Activated CD4-positive, alpha-beta T cell treated with anti-CD3 and anti-CD28 coated beads, Interleukin-2, amount 50 U/mL, for 16 hours (primary cell): Measurements from ENCODE around the gene ASB3.
"Not testable (repeated sequence)": the region's sequence is repeated elsewhere in the genome, so short reads cannot be mapped to it uniquely, and the experiment has no call there.

Experiments used
- DNase-seq: peaks from one replicate; pipeline ENCODE4 v3.0.0-alpha.2; 2020

Gene ASB3

GRCh38 chr2:53729143-53729762, 57.5 kb downstream of the ASB3 start:
- DNase-seq = no peak

- DNase-seq = no peak
Observed at GRCh38 chr2:53727921-53728320, 58.8 kb downstream of the ASB3 start.

DNA sequence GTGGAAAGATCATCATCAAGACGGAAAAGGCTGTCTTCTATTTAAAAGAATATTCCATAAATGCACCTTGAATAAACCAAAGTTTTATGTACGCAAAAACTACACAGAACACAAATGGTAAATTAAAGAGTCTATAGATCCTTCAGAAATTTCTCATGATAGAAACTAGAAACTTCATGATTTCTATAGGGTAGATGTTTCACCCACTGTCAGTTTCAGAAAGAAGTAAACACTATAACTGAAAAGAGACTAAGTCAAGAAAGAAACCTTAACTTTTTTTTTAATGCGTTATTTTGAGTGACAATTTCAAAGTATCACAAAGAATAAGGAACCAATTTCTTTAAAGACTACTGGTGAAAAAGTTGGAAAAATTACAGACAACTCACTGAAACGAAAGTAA, 61.1 kb downstream of the ASB3 start:
- no peak for DNase-seq

GRCh38 chr2:53724536-53724935, 62.2 kb downstream of the ASB3 start:
- peak; percentile 3 for DNase-seq

GRCh38 chr2:53720944-53721343, 65.8 kb downstream of the ASB3 start:
- not testable (repeated sequence) for DNase-seq

DNA sequence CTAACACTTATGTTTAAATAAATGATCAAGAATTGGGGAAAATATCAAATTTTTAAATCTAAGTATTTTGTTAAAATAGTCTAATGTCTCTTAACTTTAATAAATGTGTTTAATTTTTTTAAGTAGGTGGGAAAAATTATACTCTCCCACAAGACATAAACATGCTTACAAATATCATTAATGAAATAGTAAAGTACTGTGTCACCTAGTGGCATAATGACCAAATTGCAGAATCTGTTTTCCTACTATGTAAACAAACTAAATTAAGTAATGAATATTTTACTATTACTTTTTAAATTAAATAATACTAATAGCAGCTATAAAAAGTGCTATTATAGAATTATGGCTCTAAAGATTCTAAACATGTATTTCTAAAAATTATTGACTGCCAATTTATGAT, 71.2 kb downstream of the ASB3 start:
- no peak for DNase-seq

- no peak for DNase-seq
Observed at GRCh38 chr2:53711271-53711780, 75.4 kb downstream of the ASB3 start.

DNA sequence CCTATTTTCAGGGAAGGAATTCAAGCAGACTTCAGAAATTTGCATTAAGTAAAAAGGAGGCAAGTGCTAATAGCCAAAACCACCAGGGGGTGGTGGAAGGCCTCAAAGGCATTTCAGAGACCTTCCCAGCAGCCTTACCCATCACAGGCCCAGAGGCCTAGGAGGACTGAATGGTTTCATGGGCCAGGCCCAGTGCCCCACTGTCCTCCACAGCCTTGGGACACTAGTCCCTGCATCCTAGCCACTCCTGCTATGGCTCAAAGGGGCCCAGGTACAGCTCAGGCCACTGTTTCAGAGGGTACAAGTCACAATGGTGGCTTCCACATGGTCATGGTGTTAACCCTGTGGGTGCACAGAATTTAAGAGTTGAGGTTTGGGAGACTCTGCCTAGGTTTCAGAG, 77.8 kb downstream of the ASB3 start:
- no peak for DNase-seq

DNA sequence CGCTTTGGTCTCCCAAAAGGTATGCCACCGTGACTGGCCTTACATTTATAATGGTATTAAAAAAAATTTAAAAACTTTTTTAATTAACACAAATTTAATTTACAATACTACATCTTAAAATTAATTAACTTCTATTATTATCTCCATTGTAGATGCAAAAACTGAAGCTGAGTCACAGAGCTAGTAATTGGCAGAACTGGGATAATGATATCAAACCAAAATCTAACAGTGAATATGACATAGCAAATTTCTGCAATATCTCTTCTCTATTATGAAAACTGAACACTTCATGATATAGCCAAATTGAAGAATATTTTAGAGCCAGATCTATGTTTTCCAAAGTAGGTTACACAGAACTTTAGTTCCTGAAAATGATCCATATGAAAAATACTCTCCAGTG, 85.5 kb downstream of the ASB3 start:
- no peak for DNase-seq

DNA sequence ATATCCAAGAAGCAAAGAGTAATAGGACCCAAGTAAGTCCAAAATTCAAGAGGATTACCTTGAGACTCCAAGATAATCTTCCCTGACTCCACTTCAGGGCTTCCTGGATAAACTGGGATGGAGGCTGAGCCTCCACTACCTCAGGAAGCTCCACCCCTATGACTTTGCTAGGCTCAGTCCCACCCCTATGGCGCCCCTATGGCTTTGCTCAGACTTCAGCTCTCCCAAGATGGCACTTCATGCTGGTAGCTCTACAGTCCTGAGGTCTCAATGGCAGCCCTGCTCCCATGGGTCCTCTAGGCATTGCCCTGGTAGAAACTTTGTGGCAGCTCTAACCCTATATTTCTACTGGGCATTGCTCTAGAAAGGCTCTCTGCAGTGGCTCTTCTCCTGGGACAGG, 89.1 kb downstream of the ASB3 start:
- no peak for DNase-seq

GRCh38 chr2:53697092-53697491, 89.7 kb downstream of the ASB3 start:
- no peak for DNase-seq

- DNase-seq = no peak
Observed at GRCh38 chr2:53695575-53695974, 91.2 kb downstream of the ASB3 start.

DNA sequence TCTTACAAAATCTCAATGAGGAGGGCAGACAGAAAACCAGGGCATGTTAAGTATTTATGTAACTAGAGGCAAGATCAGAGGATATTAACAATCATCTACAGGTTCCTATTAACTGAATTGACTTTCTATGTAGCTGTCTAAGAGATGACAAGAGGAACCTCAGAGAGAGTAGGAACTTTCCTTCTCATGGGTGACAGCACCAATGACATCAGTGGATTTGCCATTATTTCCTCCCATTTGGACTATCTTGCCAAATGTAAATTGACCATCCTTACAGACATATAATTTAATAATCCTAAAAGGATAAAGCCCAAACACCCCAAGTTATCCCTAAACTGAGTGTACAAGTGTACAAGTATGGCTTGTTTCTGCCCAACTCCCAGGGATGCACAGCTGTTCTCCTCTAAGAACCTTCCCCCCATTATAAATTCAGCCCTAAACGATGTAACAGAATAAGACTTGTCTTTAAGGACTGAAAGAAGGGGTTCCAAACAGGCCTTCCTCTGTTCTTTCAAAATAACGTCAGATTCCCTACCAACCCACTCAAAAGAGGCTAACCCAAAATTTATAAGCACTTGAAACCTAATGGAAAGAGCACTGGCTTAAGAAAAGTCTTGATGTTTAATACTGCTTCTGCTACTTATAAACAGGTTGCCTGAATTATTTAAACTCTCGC, 92.5 kb downstream of the ASB3 start:
- no peak for DNase-seq

DNA sequence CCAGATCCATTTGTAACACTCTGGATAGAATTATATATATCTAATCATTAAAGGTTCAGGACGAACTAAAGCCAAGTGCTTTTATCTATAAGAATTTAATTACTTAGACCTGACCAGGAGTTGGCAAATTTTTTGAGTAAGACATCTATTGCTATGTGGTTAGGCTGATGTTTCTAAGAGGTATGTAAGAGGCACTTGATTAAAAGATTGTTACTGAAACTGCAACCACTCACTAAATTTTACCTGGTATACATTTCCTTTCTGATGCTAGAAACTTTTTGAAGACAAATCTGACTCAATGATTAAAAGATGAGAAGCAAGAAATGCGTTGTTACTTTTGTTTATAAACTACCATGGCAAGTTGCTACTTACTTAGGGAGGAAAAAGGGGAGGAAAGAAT, 95.9 kb downstream of the ASB3 start:
- peak; percentile 10 for DNase-seq

GRCh38 chr2:53672881-53673522, 113.8 kb downstream of the ASB3 start:
- no peak for DNase-seq

DNA sequence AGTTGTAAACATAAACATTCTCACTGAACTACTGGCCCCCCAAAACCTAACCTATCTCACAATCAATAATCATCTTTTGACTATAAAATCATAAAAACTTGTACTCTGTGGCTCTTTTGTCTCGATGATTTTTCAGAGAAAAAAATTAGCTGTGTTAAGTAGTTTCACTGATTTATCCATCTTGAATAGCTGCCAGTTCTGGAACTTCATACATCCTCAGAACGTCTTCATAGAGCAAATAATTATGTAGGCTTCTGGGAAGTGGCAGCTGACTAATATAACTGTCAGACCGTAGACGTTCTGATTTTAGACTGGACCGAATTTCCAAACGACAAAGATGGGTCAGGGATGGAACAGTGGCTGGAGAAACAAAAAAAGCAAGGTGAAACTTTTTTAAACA, 116.4 kb downstream of the ASB3 start:
- DNase-seq = no peak

GRCh38 chr2:53668624-53669026, 118.1 kb downstream of the ASB3 start:
- no peak for DNase-seq

DNA sequence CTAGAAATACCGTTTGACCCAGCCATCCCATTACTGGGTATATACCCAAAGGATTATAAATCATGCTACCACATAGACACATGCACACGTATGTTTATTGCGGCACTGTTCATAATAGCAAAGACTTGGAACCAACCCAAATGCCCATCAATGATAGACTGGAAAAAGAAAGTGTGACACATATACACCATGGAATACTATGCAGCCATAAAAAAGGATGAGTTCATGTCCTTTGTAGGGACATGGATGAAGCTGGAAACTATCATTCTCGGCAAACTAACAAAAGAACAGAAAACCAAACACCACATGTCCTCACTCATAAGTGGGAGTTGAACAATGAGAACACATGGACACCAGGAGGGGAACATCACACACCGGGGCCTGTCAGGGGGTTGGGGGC, 119.6 kb downstream of the ASB3 start:
- not testable (repeated sequence) for DNase-seq

GRCh38 chr2:53660886-53661285, 125.9 kb downstream of the ASB3 start:
- DNase-seq = no peak

DNA sequence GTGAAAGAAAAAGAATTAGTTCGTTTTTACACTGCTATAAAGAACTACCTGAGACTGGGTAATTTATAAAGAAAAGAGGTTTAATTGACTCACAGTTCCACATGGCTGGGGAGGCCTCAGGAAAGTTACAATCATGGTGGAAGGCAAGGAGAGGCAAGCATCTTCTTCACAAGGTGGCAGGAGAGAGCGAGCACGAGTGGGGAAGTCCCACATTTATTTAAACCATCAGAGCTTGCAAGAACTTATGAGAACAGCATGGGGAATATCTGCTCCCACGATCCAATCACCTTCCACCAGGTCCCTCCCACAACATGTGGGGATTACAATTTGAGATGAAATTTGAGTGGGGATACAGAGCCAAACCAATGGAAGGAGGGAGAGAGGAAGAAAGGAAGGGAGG, 128.3 kb downstream of the ASB3 start:
- not testable (repeated sequence) for DNase-seq

DNA sequence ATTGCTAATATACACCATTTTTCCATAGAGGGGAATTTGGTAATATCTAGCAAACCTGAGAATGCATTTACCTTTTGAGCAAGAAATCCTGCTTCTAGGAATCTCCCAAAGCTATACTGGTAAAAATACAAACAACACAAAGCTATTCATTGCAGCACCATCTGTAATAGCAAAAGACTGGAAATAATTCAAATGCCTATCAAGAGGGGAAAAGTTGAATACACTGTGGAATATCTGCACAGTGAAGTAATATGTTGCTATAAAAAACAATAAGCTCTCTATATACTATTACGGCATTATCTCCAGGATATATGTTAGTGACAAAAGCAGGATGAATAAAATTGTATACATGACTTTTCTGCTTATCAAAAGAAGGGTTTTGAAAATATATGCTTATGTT, 131.5 kb downstream of the ASB3 start:
- DNase-seq = no peak

DNA sequence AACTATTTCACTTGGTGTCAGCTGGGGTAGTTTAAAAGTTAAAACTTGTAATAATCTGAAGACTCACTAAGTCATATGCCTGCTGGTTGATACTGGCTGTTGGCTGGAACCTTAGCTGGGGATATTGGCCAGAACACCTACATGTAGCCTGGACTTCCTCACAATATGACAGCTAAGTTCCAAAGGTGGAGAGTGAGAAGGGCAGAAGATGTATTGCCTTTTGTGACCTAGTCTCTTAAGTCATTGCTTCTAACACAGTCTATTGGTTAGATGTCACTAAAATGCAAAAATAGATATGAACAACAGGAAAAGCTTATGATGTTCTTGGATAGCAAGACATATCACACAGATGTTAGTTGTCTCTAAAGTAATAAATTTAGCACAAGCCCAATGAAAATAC, 132.4 kb downstream of the ASB3 start:
- DNase-seq = no peak

DNA sequence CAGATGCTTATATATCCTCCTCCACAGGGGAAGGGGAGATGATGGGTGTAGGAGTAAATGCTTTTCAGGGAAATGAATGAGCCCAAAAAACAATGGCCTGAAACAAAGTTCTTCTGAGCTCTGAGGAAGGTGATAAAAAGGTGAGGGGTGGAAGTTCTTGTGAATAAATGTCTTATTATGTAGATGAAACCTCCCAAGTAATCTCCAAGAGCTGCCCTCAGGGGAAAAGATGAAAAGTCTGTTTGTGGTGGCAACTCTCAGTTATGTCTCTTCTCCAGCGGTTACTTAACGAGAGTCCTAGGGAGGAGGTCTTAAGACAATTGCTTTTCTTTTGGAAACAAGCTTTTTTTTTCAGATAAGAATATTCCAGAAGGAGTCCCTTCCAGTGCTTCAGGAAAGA, 134.6 kb downstream of the ASB3 start:
- DNase-seq = no peak

DNA sequence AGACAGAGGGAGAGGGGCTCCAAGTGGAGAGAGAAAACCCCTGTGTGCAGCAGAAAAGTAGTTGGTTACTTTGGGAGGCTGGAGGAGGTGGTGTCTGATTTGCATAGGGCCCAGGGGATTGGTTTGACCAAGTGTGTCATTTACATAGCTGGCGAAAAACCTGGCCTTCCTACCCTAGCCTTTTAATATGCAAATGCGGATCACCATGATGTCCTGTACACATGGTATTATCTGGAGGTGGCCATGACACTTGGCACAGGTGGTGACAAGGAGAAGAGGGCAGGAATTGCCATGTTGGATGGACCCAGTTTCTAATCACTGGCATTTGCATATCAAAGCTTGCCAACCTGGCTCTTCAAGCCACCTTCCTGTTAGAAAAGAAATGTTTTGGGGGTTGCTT, 140.0 kb downstream of the ASB3 start:
- no peak for DNase-seq
